Hematopoietic multipotent progenitor cell (in vitro differentiated cells): Measurements from ENCODE around the gene LRRC15. TPM values are rescaled to one million over a fixed set of nuclear protein-coding genes. Genes with fewer than 3 reads are reported as not detected.

Source experiments
- DNase-seq, 3 donors: peaks; one replicate each; pipeline ENCODE4 v3.0.0-alpha.2; 2011 to 2015; ENCODE audit warnings: low read depth in 2 of 3, low spot score in 2 of 3
- total RNA-seq: library from RNA; depleted of rRNA; stranded (reverse); fragments of >200 nt; gene quantifications from one replicate; pipeline ENCODE4 v1.2.3, GENCODE V29; 2012

The LRRC15 gene
- total RNA-seq, 1 donor, result not detected

- no peak for DNase-seq
These were observed 4.0 kb downstream of the LRRC15 start for GRCh38 chr3:194365526-194365925.

- no peak for DNase-seq
These were observed 4.7 kb downstream of the LRRC15 start for GRCh38 chr3:194364652-194365434.

GRCh38 chr3:194364314-194364651, 5.3 kb downstream of the LRRC15 start:
- no peak for DNase-seq

- no peak for DNase-seq
These were observed 9.0 kb downstream of the LRRC15 start for GRCh38 chr3:194360568-194360967.

- no peak for DNase-seq
These were observed 11.9 kb downstream of the LRRC15 start for GRCh38 chr3:194357681-194358080.

GRCh38 chr3:194355379-194355778, 14.2 kb downstream of the LRRC15 start:
- DNase-seq, result no peak

- DNase-seq, result no peak
These were observed 15.2 kb downstream of the LRRC15 start for GRCh38 chr3:194354315-194354714.

- no peak for DNase-seq
These were observed 16.8 kb downstream of the LRRC15 start for GRCh38 chr3:194352667-194353246.

- DNase-seq, result no peak
These were observed 17.5 kb downstream of the LRRC15 start for GRCh38 chr3:194351952-194352536.

GRCh38 chr3:194351080-194351672, 18.4 kb downstream of the LRRC15 start, which contains the start of gene CPN2:
Gene CPN2, minus strand, starts transcription at chr3:194351328. Its CDS starts 8,626 bp downstream, at chr3:194342702.
- DNase-seq, result no peak

- no peak for DNase-seq
These were observed 18.8 kb downstream of the LRRC15 start for GRCh38 chr3:194350726-194351071.

- no peak for DNase-seq
These were observed 21.2 kb downstream of the LRRC15 start for GRCh38 chr3:194348354-194348753.

- DNase-seq, result no peak
These were observed 22.9 kb downstream of the LRRC15 start for GRCh38 chr3:194346621-194347020.

- DNase-seq, result no peak
These were observed 23.5 kb downstream of the LRRC15 start for GRCh38 chr3:194346035-194346434.

- DNase-seq, result peak; percentile 37 to 72 (median 61)
These were observed 25.5 kb downstream of the LRRC15 start for GRCh38 chr3:194344012-194344411.

- DNase-seq, result no peak
These were observed 26.0 kb downstream of the LRRC15 start for GRCh38 chr3:194343561-194343893.

GRCh38 chr3:194342861-194343560, 26.5 kb downstream of the LRRC15 start:
- no peak for DNase-seq

GRCh38 chr3:194340757-194341400, 28.7 kb downstream of the LRRC15 start:
- no peak for DNase-seq

GRCh38 chr3:194339840-194340239, 29.7 kb downstream of the LRRC15 start:
- no peak for DNase-seq

- DNase-seq, result no peak
These were observed 30.2 kb downstream of the LRRC15 start for GRCh38 chr3:194339356-194339755.
